CD14-positive monocyte (primary cell): ENCODE results near the gene BTBD6. TPM values are rescaled to one million over a fixed set of nuclear protein-coding genes. Genes with fewer than 3 reads are reported as not detected.
"Not testable (repeated sequence)": the region's sequence is repeated elsewhere in the genome, so short reads cannot be mapped to it uniquely, and the experiment has no call there.

Experiments
- DNase-seq, 3 donors: peaks; one replicate each; pipeline ENCODE4 v3.0.0-alpha.2; 2011 to 2022
- H2AFZ ChIP-seq: 2 replicates; pipeline ENCODE4 v1.6.0; 2012; ENCODE audit warnings: mild to moderate bottlenecking, low read depth, low read length, inconsistent platforms; ENCODE audit not compliant: insufficient read depth, poor library complexity, severe bottlenecking
- H3K27ac ChIP-seq, 2 donors: 1 replicate in 1 of 2; 2 replicates in 1 of 2; pipeline ENCODE4 v1.5.1; 2012 to 2013; ENCODE audit warnings: low read length in 2 of 2, control low read depth in 1 of 2, inconsistent platforms in 1 of 2, low read depth in 1 of 2, mild to moderate bottlenecking in 1 of 2
- H3K27me3 ChIP-seq, 2 donors: one replicate each; pipeline versions ENCODE4 v1.6.0 to v1.6.1; 2011 to 2013; ENCODE audit warnings: low read length in 2 of 2; ENCODE audit not compliant: control insufficient read depth in 2 of 2, insufficient read depth in 2 of 2
- H3K36me3 ChIP-seq, 2 donors: replicated peaks in 1 of 2; 1 replicate in 1 of 2; 2 replicates in 1 of 2; pipeline versions ENCODE4 v1.5.1 to v1.6.1; 2012 to 2013; ENCODE audit warnings: low read length in 2 of 2, control low read depth in 1 of 2, inconsistent platforms in 1 of 2, mild to moderate bottlenecking in 1 of 2; ENCODE audit not compliant: insufficient read depth in 2 of 2, control insufficient read depth in 1 of 2
- H3K4me1 ChIP-seq, 2 donors: 1 replicate in 1 of 2; 2 replicates in 1 of 2; pipeline versions ENCODE4 v1.5.1 to v1.6.1; 2012 to 2013; ENCODE audit warnings: low read length in 2 of 2, control low read depth in 1 of 2, inconsistent platforms in 1 of 2, mild to moderate bottlenecking in 1 of 2, moderate library complexity in 1 of 2; ENCODE audit not compliant: insufficient read depth in 2 of 2, control insufficient read depth in 1 of 2
- H3K4me2 ChIP-seq: replicated peaks from 2 replicates; pipeline ENCODE3; 2012; ENCODE audit warnings: low read length, moderate library complexity, mild to moderate bottlenecking; ENCODE audit not compliant: poor library complexity, severe bottlenecking; ENCODE audit errors: extremely low read depth
- H3K4me3 ChIP-seq, 3 experiments: fragments of 200-600 bp in 1 of 3; sonication (generic) in 1 of 3; replicated peaks in 1 of 3; 1 replicate in 2 of 3; 2 replicates in 1 of 3; pipeline ENCODE4 v1.5.1; 2011 to 2013; ENCODE audit warnings: low read length in 3 of 3, mild to moderate bottlenecking in 3 of 3, control low read depth in 2 of 3, low read depth in 2 of 3, inconsistent platforms in 1 of 3, moderate library complexity in 1 of 3
- H3K79me2 ChIP-seq: 2 replicates; pipeline ENCODE4 v1.6.0; 2012; ENCODE audit warnings: mild to moderate bottlenecking, control low read depth, inconsistent platforms, low read length, moderate library complexity; ENCODE audit not compliant: insufficient read depth
- H3K9ac ChIP-seq: 2 replicates; pipeline ENCODE4 v1.6.0; 2017; ENCODE audit warnings: low read length, mild to moderate bottlenecking; ENCODE audit not compliant: insufficient read depth, poor library complexity, severe bottlenecking
- H3K9me3 ChIP-seq, 2 donors: replicated peaks in 1 of 2; 1 replicate in 1 of 2; 2 replicates in 1 of 2; pipeline versions ENCODE4 v1.5.1 to v1.6.1; 2012 to 2013; ENCODE audit warnings: low read length in 2 of 2, control low read depth in 1 of 2; ENCODE audit not compliant: control insufficient read depth in 1 of 2, insufficient read depth in 1 of 2
- H4K20me1 ChIP-seq: 2 replicates; pipeline ENCODE4 v1.6.0; 2012; ENCODE audit warnings: mild to moderate bottlenecking, low read length, control low read depth, moderate library complexity; ENCODE audit not compliant: insufficient read depth
- H3K27ac Mint-ChIP-seq, 7 donors: one replicate each; pipeline ENCODE4 v1.8.0; 2020; ENCODE audit warnings: mild to moderate bottlenecking in 7 of 7, mixed read lengths in 7 of 7, moderate library complexity in 6 of 7, inconsistent platforms in 2 of 7
- H3K27me3 Mint-ChIP-seq, 3 donors: one replicate each; pipeline ENCODE4 v1.8.0; 2021 to 2022; ENCODE audit warnings: low read depth in 3 of 3, mild to moderate bottlenecking in 3 of 3, mixed read lengths in 3 of 3, moderate library complexity in 3 of 3, inconsistent platforms in 1 of 3
- H3K36me3 Mint-ChIP-seq, 2 donors: one replicate each; pipeline ENCODE4 v1.8.0; 2020; ENCODE audit warnings: mixed read lengths in 2 of 2, inconsistent platforms in 1 of 2, mild to moderate bottlenecking in 1 of 2
- H3K4me1 Mint-ChIP-seq: one replicate; pipeline ENCODE4 v1.8.0; 2020; ENCODE audit warnings: mild to moderate bottlenecking, mixed read lengths
- H3K4me3 Mint-ChIP-seq, 2 donors: one replicate each; pipeline ENCODE4 v1.8.0; 2020; ENCODE audit warnings: mild to moderate bottlenecking in 2 of 2, mixed read lengths in 2 of 2, moderate library complexity in 1 of 2
- H3K9me3 Mint-ChIP-seq, 7 donors: one replicate each; pipeline ENCODE4 v1.8.0; 2020 to 2022; ENCODE audit warnings: mixed read lengths in 7 of 7, mild to moderate bottlenecking in 6 of 7, moderate library complexity in 6 of 7, inconsistent platforms in 2 of 7
- CTCF ChIP-seq: fragments of 200-600 bp; IDR thresholded peaks from one replicate; pipeline ENCODE4 v1.8.0; 2022; ENCODE audit warnings: antibody characterized with exemption, mild to moderate bottlenecking
- WGBS: methylation state at CpG from one replicate; pipeline ENCODE4 v1.1.5; 2013; ENCODE audit warnings: missing lambda C conversion rate; ENCODE audit not compliant: insufficient coverage; 5-methylcytosine and 5-hydroxymethylcytosine counted together
- intact Hi-C, 2 donors: fragments of 100-400 bp; cut with micrococcal nuclease; formaldehyde crosslinking; loops; one replicate each; pipeline versions ENCODE4 v1.15.0 to v1.15.1; 2023
- polyA plus RNA-seq, 3 donors: library from polyadenylated mRNA; depleted of rRNA in 1 of 3; unstranded in 2 of 3; stranded (reverse) in 1 of 3; fragments of 300-500 nt in 2 of 3; fragments of >200 nt in 1 of 3; fragmentation: Illumina TruSeq in 2 of 3; gene quantifications; 1 replicate in 2 of 3; 2 replicates in 1 of 3; pipeline ENCODE4 v1.2.3, GENCODE V29; 2012 to 2021

Gene BTBD6
- polyA plus RNA-seq, 3 donors, result 1.3 to 24.4 (median 6.3) TPM

DNA sequence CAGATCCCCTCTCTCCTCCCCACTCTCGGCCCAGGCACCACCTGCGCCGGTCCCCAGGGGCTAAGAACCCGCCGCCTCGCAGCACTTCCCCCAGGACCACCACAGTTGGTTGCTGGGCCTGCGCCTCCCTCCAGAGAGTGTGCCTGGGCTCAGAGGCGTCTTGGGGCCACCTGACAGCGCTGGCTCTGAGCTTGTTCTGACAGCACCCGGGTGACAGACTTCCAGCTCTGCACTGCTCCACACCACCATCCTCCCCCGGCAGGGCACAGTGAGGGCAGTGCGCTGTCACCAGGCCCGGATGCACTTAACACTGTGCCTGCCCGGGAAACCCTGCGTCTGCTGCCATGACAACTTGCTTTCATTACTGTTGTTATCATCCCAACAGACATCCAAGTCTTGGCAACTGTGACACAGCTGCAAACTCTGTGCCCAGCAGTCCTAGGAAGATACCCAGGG, 45.8 kb downstream of the BTBD6 start:
- Histone ChIP-seq H3K36me3 (no peaks in the 10 kb centered on the region), H3K27ac (no peak overlapping the region), H3K4me1 (peaks cover 47 to 51% of the 10 kb centered on the region in 2 donors), H3K9me3 (no peaks in the 10 kb centered on the region), H3K9ac (no peak overlapping the region), H3K27me3 (no peaks in the 10 kb centered on the region), H2AFZ (no peak overlapping the region), H3K79me2 (peaks cover 93% of the 10 kb centered on the region), H4K20me1 (peaks cover 63% of the 10 kb centered on the region), H3K4me2 (no peak overlapping the region), H3K4me3 (no peak overlapping the region)
- Mint-ChIP-seq H3K4me3 (peak overlapping the region in 1 of 2 donors; percentile 16), H3K9me3 (no peaks in the 10 kb centered on the region), H3K4me1 (peaks cover 59% of the 10 kb centered on the region), H3K27ac (peak overlapping the region in 5 of 7 donors; percentile 1 to 76 (median 52)), H3K36me3 (peaks cover 14 to 16% of the 10 kb centered on the region in 2 donors), H3K27me3 (peaks cover 2 to 4% (median 2%) of the 10 kb centered on the region in 3 donors)
- peak; percentile 11 to 49 (median 24) for DNase-seq
- intact Hi-C loops, result no loop called here
- TF ChIP-seq CTCF, result no peak
- 9% methylated on average over 12 of the region's 15 CpGs for WGBS

GRCh38 chr14:105297311-105297710, 49.0 kb downstream of the BTBD6 start:
- H3K4me3 ChIP-seq, H3K27ac ChIP-seq, H3K9me3 ChIP-seq, H3K27ac Mint-ChIP-seq, H3K9ac ChIP-seq, H3K4me3 Mint-ChIP-seq, H3K9me3 Mint-ChIP-seq, intact Hi-C loops, H3K4me2 ChIP-seq, H3K27me3 Mint-ChIP-seq, H3K27me3 ChIP-seq, DNase-seq, H3K36me3 ChIP-seq, H2AFZ ChIP-seq: not testable (repeated sequence)
- 100% methylated on average over 3 of the region's 11 CpGs for WGBS
- Histone ChIP-seq H3K4me1 (peaks cover 42 to 51% of the 10 kb centered on the region in 2 donors), H4K20me1 (peaks cover 57% of the 10 kb centered on the region), H3K79me2 (peaks cover 79% of the 10 kb centered on the region)
- Mint-ChIP-seq H3K4me1 (peaks cover 51% of the 10 kb centered on the region), H3K36me3 (peaks cover 14 to 16% of the 10 kb centered on the region in 2 donors)
